ENCODE results near the gene CCDC85C.

CCDC85C gene

DNA sequence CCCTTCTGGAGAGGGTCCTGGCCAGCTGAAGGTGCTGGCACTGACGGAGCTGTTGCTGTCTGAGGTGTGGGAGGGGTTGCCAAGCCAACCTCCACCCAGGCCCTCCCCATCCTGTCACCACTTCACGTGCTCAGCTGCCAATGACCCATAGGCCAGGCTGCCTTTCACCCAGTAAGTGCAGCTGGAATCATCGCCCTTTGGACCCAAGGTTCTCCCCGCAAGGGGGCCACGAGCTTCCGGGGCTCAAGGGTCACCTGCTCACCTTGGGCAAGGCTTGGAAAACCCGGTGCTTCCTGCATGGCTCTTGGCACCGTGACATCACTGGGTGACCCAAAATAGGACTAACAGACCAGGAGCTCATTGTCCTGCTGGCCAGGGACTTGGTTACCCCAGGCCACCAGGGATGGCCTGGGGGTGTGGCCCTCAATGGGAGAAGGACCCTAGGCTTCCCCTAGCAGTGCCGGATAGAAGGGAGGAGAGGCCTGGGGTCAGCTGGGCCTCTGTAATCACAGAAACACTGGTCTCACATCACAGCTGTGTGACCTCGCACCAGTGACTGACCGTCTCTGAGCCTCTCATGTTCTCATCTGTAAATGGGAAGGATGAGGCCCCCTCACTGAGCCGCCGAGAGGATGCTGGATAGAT is 51.3 kb downstream of the CCDC85C start:
- DNase-seq, result no peak

DNA sequence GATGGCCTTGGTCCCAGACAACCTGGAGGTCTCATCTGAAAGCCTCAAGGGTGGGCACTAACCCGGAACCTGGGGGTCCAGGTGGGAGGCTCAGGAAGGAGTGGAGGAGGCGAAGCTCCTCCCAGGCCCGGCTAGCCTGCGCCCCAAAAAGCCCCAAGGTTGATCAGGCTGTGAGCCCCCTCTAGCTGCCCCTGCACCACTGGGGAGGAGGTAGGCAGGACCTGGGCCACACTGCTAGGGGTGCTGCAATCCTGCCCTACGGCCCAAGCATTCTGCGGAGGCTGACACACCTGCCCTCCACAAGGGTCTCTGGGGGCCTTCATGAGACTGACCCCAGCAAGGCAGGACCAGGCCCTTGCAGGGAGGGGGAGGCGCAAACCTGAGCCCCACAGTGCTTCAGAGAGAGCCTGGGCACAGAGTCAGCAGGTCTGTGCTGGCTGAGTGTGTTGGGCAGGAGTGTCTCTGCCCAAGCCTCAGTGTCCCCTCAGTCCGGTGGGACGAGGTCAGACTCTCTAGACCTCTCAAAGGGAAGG is 51.9 kb downstream of the CCDC85C start:
- DNase-seq, result no peak

DNA sequence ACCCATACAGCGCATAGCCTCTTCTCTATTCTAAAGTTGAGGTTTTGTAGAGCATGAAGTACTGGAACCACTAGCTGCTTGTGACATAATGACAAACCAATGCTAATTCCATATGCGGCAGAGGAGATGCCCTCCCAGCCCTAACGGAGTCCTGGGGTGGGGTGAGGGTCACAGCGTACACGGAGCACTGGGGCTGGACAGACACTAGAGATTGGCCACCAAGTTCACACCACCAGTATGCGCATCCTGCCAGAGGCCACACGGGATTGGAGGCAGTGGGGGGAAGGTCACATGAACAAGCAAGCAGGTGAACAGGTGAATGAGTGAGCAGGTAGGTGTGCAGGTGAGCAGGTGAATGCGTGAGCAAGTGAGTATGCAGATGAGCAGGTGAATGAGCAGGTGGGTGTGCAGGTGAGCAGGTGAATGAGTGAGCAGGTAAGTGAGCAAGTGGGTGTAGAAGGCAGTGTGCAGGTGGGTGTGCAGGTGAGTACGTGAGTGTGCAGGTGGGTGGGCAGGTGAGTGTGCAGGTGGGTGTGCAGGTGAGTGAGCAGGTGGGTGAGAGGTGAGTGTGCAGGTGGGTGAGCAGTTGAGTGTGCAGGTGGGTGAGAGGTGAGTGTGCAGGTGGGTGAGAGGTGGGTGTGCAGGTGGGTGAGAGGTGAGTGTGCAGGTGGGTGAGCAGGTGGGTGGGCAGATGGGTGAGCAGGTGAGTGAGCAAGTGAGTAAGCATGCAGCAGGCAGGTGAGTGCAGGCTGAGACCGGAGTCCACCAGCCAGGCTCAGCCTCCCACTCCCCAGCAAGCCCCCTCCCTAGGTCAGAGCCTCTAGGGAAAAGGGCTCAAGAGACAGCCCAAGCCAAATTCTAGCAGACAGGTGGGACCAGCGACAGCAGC is 52.7 kb downstream of the CCDC85C start:
- no peak for DNase-seq

DNA sequence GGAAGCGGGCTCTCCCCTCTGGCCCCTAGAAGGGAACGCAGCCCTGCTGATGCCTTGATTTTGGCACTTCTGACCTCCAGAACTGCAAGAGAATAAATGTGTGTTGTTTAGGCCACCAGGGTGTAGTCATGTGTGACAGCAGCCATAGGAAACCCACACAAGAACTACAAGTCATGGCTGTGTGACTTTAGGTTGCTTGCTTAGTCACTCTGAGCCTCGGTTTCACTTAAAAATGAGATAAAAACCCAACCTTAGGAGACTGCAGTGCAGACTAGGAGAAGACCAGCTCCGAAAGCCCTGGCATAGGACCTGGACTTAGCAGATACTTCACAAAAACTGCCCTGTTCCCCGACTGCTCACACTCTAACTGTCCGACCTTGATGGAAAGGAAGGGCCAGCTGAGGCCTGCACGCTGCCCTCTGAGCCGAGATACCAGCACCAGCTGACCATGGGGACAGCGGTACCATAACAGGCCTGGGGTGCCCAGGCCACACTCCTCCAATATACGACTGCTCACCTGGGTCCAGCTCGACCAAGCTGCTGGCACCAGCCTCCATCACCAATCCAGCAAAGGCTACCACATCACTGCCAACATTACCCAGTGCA is 53.5 kb downstream of the CCDC85C start:
- DNase-seq, result no peak

DNA sequence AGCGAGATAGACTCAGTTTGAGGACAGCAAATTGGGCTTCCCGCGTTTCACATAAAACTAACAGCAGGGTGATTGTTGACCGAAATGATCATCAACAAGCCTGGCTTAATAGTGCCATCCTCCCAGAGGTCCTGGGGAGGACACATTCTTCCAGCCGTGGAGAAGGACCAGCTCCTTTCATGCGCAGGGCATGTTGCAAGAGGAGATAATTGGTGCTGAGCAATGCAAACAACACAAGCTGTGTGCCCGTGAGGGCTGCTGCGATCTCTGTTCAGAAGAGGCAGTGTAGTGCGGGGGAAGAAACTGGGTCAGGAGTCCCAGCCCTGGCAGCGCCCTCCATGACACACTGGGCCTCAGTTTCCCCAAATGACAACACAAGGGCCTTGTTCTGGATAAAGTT is 54.3 kb downstream of the CCDC85C start:
- DNase-seq, result no peak

DNA sequence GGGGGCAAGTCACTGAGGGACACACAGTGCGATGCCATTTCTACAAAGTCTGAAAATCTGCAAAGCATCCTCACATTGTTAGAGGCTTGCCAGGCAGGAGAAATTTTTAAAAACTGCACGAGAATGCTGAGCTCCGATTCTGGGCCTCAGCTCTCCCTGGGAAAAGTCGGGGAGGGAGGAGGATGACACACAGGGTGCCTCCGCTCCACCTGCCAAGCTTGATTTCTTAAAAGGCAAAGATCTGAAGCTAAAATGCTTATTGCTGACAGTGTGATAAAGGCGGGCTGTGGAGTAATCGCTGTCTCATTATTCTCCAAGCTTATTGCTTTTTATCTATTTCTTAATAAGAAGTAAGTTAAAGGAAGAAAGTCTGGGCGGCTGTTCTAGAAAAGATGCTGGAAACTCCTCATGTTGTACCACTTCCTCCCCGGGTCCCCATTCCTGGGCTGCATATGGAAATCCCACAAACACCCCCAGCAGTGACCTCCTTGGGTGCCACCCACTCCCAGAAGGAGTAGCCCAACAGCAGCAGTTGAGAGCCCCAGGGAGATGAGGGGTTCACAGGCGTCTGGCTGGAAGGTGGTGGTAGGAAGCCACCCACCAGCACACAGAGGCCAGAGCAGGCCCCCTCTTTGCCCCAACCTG is 55.0 kb downstream of the CCDC85C start:
- no peak for DNase-seq

DNA sequence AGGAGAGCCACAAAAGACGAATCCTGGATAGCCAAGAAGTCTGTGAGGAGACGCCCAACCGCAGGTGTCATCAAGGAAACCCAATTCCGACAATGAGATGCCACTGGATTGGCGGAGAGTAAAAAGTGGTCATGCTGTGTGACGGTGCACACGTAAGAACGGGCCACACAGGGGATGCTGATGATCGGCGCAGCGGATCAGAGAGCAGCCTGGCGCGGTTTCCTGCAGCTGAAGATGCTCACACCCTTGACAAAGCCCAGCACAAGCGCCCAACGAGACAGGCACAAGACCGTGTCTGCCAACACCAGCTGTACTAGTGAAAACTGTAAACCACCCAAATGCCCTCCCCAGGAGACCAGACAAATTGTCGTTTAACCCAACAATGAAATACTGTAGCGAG is 55.8 kb downstream of the CCDC85C start:
- DNase-seq, result peak; percentile 40

DNA sequence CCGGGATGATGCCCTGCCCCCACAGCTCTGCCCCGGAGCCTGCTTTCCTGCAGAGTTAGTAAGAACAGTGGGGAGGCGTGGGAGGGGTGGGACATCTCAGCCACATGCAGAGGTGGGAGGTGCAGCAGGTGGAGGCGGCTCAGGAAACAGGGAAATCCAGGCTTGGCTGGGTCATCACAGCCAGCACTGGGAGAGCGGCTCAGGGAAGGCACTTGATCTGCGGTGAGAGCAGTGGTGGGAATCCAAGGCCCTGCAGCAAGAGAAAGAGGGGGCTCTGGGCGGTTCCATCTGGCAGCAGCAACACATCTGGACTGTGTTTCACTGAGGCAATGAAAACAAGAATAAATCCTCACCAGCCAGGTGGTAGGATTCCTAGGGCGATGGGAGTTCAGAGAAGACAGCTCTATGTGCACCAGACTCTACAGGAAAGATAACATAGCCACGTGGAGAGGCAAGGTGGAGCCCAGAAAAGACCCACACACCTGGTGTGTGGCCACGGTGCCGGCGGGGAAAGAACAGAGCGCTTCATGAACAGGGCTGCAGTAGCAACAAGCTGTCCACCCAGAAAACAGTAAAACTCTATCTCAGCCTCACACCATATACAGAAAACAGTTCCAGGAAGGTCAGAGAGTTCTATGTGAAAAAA is 57.6 kb downstream of the CCDC85C start:
- peak; percentile 25 for DNase-seq

DNA sequence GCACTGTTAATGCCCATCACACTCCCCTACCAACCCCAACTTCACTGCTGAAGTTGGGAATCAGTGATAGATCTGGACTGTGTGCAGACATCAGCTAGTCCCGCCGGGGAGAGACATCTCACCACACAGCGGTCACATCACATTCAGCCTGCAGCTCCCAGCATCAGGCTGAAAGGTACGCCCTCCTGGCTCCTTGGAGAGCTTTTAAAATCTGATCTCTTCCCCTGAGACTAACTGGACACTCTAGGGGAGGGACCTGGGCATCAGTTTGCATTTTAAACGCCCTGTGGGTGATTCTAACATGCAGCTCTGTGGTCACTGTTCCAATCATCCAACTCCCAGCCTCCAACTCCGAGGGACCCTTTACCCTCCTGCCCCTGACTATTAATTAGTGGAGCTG is 58.4 kb downstream of the CCDC85C start:
- DNase-seq, result no peak

DNA sequence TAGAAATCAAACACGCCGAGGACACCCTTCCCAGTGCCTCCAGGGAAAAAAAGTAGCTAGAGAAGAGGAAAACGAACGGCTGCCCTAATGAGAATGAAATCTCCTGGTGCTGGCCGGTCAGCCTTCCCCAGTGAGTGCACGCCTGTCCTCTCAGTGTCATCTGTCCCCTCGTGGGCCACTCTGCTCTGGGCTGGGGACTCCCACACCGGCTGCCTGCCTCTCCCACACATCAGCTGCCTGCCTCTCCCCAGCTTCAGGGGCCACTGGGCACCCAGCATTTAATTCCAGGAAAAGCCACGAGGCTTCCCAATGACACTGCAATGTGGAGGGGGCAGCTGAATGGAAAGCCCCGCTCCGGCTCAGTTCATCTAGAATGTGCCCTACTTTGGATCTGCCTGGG is 59.0 kb downstream of the CCDC85C start:
- DNase-seq, result no peak

DNA sequence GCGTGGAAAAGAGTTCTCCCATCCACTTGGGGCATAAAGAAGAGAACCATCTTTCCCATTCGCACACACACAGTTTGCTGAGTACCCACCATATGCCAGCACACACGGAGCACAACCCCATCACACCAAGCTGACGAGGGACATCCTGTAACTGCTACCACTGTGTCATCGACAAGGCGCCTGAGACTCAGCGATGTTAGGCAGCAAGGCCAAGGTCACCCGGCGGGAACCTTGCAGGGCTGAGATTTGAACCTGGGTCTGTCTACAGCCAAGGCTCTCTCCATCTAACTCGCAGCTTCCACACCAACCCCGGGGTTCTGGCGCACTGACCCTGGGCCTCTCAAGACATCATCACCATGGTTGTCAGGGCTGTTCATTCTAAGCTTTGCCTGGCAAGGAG is 60.0 kb downstream of the CCDC85C start:
- DNase-seq, result no peak

DNA sequence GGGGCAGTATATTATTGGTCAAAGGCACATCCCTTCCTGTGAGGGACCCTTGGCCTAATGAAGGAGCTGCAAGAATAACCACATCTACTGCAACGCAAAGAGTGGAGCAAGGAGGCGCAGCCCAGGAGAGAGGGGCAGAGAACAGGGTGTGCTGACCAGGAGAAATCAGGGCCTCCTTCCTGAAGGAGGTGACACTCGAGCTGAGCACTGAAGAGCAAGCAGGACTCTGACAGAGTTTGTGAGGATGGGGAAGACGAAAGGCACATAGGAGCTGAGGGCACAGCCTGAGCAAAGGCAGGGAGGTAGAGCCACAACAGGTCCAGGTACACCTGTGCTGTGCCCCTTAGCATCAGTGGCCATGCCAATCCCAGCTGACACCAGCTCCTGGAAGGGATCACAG is 60.6 kb downstream of the CCDC85C start:
- DNase-seq, result no peak

DNA sequence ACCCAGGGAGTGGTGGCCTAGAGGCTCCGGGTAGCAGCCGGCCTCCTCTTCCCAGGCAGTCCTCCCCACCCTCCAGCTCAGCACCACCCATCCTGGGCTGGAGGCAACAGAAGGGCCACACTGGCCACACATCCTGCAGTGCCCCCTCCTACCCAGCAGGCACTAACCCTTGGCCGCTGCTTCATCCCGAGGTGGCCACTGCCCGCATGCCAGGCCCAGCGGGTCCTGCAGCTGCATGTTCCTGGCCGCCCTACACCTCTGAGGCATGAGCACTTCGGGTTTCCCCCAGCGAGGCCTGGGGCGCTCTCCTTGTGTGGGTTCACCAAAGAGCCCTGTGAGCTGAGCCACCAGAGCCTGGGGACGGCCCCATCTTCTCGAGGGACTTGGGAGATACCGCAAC is 61.4 kb downstream of the CCDC85C start:
- no peak for DNase-seq

DNA sequence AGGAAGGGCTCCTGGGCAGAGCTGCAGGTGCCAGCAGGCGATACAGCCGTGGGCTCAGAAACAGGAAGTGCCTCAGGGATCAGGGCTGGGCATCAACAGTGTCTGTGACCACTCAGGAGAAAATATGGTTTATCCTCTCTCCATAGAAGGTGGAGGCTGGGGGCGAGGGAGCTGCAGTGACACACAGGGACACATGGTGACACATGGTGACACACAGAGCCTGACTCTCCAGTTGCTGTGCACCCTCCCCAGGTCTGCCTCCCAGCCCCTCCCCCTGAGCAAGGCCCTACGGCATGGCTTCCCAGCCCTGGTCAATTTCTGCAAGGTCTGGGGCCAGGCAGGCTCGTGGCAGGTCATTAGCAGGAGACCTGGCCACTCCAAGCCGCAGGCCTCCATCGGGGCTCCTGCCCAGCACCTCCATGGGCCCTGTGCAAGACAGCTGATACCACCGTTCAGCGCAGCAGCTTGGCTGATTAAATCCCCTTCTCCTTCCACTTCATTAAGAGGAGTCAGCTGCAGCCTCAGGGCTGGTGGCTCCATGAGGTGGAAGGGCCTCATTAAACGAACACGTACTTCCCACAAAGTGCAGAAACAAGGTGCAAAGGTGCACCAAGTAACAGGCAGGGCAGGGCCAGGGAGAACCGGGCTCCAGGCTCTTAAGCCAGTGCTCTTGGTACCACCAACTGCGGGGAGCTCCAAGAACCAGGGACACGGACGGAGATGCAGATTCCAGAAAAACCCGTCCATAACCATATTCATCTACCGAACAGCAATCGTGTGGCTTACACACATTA is 62.1 kb downstream of the CCDC85C start:
- peak; percentile 25 for DNase-seq

DNA sequence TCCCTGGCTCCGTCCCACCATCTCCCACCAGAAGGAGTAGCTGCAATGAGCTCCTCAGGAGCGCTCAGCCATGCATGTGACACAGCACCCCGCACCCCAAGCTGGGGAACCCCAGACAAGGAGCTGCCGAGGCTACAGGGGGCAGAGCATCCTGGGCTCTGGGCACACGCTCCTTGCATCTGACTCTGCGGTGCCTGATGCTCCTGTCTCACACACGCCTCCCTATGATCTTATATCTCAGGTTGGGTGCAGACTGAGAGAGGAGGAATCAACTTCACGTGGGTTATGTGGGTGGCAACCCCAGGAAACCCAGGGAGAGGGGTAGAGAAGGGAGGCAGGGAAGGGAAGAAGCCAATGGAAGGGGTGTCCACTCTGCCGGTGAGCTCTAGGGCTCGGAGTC is 62.8 kb downstream of the CCDC85C start:
- DNase-seq, result no peak

DNA sequence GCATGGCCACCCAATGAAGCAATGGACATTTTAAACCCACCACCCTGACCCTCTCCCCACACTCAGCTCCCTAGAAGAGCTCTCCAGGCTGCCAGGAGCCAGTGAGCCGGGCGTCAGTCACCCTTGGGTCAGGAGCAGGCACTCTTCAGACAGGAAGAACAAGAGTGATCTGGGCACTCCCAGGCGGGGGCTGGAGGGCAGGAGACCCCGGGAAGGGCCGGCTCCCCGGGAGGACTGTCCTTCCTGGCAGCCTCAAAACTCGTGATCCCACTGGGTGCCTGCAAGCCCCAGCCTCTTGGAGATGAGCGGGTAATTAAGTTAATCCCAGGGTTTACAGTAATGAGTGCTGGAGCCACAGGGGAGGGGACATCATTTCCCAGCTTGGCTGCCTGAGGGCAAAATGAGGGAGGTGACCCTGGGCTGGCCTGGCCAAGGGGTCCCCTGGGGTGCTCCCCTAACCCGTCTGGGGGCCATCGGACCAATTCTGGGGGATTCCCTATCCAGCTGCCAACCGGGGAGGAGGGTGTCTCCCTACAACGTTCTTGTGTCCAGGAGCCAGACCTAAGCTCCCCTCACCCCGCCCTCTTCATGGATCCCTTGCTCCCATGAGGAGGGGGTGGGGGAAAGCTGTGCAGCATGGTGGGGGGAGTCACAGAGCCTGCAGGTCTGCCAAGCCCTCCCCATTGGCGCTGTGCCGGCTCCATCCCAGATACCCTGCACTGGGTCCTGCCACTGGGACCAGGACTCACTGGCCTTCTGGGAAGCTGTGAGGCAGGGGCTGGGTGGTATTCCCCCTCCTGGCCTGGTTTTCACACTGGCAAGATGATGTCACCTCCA is 63.6 kb downstream of the CCDC85C start:
- no peak for DNase-seq

DNA sequence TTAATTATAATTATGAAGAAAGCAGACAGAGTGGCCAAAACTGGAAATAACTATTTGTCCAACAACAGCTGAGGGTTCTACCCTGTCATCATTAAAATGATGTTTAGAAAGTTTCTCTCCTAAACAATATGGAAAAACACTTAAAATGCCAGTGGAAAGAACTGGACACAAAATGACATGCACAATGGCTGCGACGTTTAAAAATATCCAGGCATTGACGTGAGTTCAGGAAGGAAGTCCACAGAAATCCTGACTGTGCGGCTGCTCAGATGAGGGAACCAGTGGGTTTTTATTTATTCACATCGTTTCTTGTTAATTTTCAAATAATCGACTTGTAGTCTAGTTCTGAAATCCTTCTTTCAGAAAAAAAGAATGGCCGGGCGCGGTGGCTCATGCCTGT is 64.5 kb downstream of the CCDC85C start:
- DNase-seq, result no peak

DNA sequence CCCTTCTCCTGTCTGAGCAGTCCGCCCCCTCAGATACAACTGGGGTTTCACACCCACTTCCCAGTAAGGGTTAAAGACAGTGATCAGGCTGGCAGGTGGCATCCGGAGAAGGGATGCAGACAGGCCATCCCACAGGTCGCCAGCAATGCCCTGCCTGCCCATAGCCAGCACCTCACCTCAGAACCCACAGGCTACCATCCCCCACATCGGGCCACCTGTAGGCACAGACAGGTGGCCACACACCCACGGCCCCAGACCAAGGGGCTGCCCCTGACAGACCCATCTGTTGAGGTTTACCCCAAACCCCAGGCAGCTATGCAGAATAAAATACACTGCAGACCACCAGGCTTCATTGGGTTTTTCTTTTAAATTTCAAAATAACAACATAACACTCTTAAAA is 65.3 kb downstream of the CCDC85C start:
- no peak for DNase-seq

DNA sequence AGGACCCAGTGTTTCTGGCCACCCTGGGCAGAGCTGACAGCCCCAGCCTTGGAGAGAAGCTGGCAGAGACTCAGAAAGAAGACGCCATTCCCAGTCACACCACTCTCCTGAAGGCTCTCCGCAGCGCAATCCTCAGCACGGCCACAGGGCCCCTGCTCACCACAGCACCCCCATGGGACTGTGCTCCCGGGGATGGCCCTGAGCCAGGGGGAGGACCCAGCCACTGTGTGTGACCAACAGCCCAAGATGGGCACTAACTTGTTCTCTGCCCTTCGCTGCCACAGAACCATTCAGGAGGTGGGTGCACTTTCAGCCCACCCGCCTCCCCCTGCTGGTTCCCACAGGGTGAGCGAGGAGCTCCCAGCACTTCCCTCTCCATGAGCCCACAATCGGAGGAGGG is 65.7 kb downstream of the CCDC85C start:
- no peak for DNase-seq

DNA sequence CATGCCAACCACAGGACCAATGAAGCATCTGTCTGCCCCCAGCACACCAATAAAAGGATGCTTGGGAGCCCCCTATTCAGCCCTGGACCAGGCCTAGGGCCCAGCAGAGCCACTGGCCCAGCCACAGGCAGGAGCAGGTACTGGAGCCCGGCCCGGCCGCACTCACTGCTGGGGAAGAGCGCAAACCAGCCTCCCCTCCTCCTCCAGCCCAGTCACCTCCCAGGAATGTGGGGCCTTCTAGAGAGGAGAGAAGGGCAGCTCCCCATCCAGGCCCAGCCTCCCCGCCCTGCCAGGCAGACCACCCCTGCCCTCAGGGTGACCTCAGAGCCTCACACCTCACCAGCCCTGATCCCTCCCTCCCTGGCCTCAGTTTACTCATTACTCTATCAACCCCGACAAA is 66.6 kb downstream of the CCDC85C start:
- DNase-seq, result no peak
